Omental fat pad (tissue), 4 donors: ENCODE data around the gene NR1I2. TPM values are rescaled to one million over a fixed set of nuclear protein-coding genes. Genes with fewer than 3 reads are reported as not detected.

Experiments used
- ATAC-seq: fragments of 150-250 bp; one replicate; pipeline ENCODE4 v1.9.1; 2016; ENCODE audit warnings: mild to moderate bottlenecking, moderate library complexity; ENCODE audit not compliant: low FRiP score
- DNase-seq: peaks from one replicate; pipeline ENCODE4 v3.0.0-alpha.2; 2019; ENCODE audit warnings: low spot score
- CTCF ChIP-seq, 3 donors: fragments of 450-650 bp; IDR thresholded peaks; one replicate each; pipeline ENCODE4 v1.5.1; 2016 to 2017; ENCODE audit warnings: antibody characterized with exemption in 3 of 3, mild to moderate bottlenecking in 3 of 3, moderate library complexity in 2 of 3
- total RNA-seq, 4 donors: library from RNA; depleted of rRNA; stranded (reverse); fragments of >200 nt; gene quantifications; one replicate each; pipeline ENCODE4 v1.1.0, GENCODE V29; 2016

NR1I2 gene
- total RNA-seq, 4 donors from 2014 or later, result 0.38 TPM; not detected in 3

GRCh38 chr3:119800844-119801243 is 18.9 kb downstream of the NR1I2 start:
- TF ChIP-seq CTCF (IDR thresholded peaks at IDR 0.05), result no peak
- no peak for ATAC-seq
- no peak for DNase-seq

- ATAC-seq, result no peak
- no peak for DNase-seq
Measured at GRCh38 chr3:119808244-119808643, 26.3 kb downstream of the NR1I2 start.

GRCh38 chr3:119808843-119809242 is 26.9 kb downstream of the NR1I2 start:
- no peak for TF ChIP-seq CTCF (IDR thresholded peaks at IDR 0.05)
- DNase-seq (no peak), ATAC-seq (no peak)

More at GRCh38 chr3:119808244-119808643, 26.3 kb downstream of the NR1I2 start:
- TF ChIP-seq CTCF (IDR thresholded peaks at IDR 0.05), result no peak

GRCh38 chr3:119809249-119810017 is 27.5 kb downstream of the NR1I2 start:
- no peak for TF ChIP-seq CTCF (IDR thresholded peaks at IDR 0.05)
- no peak for ATAC-seq
- no peak for DNase-seq

- TF ChIP-seq CTCF (IDR thresholded peaks at IDR 0.05), result no peak
- DNase-seq, result no peak
- peak; percentile 24 for ATAC-seq
Measured at GRCh38 chr3:119810018-119810435, 28.1 kb downstream of the NR1I2 start.

GRCh38 chr3:119812491-119813058 is 30.7 kb downstream of the NR1I2 start:
- TF ChIP-seq CTCF (IDR thresholded peaks at IDR 0.05), result no peak
- ATAC-seq (no peak), DNase-seq (no peak)

GRCh38 chr3:119815716-119816115 is 33.8 kb downstream of the NR1I2 start:
- ATAC-seq (no peak), DNase-seq (no peak)
- no peak for TF ChIP-seq CTCF (IDR thresholded peaks at IDR 0.05)
